Thoracic aorta (tissue), 2 donors: ENCODE results near the gene LIX1. TPM values are rescaled to one million over a fixed set of nuclear protein-coding genes. Genes with fewer than 3 reads are reported as not detected.

Experiments used
- ATAC-seq: fragments of 150-250 bp; one replicate; pipeline ENCODE4 v1.8.0; 2017; ENCODE audit warnings: low read depth; ENCODE audit not compliant: insufficient number of reproducible peaks, low FRiP score
- DNase-seq: peaks from one replicate; pipeline ENCODE4 v3.0.0-alpha.2; 2020; ENCODE audit warnings: low spot score
- H3K27ac ChIP-seq, 2 donors: fragments of 200-600 bp; sonication (generic); 1 replicate in 1 of 2; 2 replicates in 1 of 2; pipeline ENCODE4 v1.5.1; 2016; ENCODE audit warnings: mild to moderate bottlenecking in 2 of 2, moderate library complexity in 2 of 2
- H3K27me3 ChIP-seq: fragments of 200-600 bp; sonication (generic); replicated peaks from 2 replicates; pipeline ENCODE4 v1.6.0; 2016; ENCODE audit warnings: mild to moderate bottlenecking; ENCODE audit not compliant: insufficient read depth
- H3K36me3 ChIP-seq: fragments of 200-600 bp; sonication (generic); one replicate; pipeline ENCODE4 v1.5.1; 2016
- H3K4me1 ChIP-seq, 2 donors: fragments of 200-600 bp; sonication (generic); 1 replicate in 1 of 2; 2 replicates in 1 of 2; pipeline versions ENCODE4 v1.5.1 to v1.6.0; 2016; ENCODE audit warnings: low read depth in 2 of 2, mild to moderate bottlenecking in 1 of 2; ENCODE audit not compliant: control insufficient read depth in 1 of 2
- H3K4me3 ChIP-seq: fragments of 200-600 bp; sonication (generic); 2 replicates; pipeline ENCODE4 v1.5.1; 2016; ENCODE audit warnings: mild to moderate bottlenecking
- H3K9me3 ChIP-seq: fragments of 200-600 bp; sonication (generic); 2 replicates; pipeline ENCODE4 v1.5.1; 2016
- CTCF ChIP-seq: fragments of 200-600 bp; sonication (generic); IDR thresholded peaks from one replicate; pipeline ENCODE4 v1.5.1; 2019; ENCODE audit warnings: antibody characterized with exemption
- total RNA-seq, 2 donors: library from RNA; depleted of rRNA; stranded (reverse); fragments of >200 nt; gene quantifications; one replicate each; pipeline versions ENCODE4 v1.1.0 to v1.2.3, GENCODE V29; 2016

LIX1 gene
- total RNA-seq, 2 donors from 2014 or later: not detected

GRCh38 chr5:97167435-97167834 is 25.0 kb upstream of the LIX1 start:
- ATAC-seq (no peak), DNase-seq (no peak)
- no peaks in the 10 kb centered on the region for H3K4me1 ChIP-seq
- H3K27me3 ChIP-seq: no peaks in the 10 kb centered on the region
- no peak for TF ChIP-seq CTCF
- H3K4me3 ChIP-seq: no peak overlapping the region
- H3K9me3 ChIP-seq: no peaks in the 10 kb centered on the region
- H3K36me3 ChIP-seq: peaks cover 21% of the 10 kb centered on the region
- no peak overlapping the region for H3K27ac ChIP-seq

- ATAC-seq (no peak), DNase-seq (no peak)
- Histone ChIP-seq H3K27me3 (no peaks in the 10 kb centered on the region), H3K9me3 (no peaks in the 10 kb centered on the region), H3K4me3 (no peak overlapping the region), H3K4me1 (no peaks in the 10 kb centered on the region), H3K27ac (no peak overlapping the region), H3K36me3 (peaks cover 26% of the 10 kb centered on the region)
- TF ChIP-seq CTCF: no peak
Measured at GRCh38 chr5:97165726-97166125, 23.3 kb upstream of the LIX1 start.

- H3K27ac ChIP-seq: no peak overlapping the region
- no peaks in the 10 kb centered on the region for H3K9me3 ChIP-seq
- no peak for TF ChIP-seq CTCF
- ATAC-seq (no peak), DNase-seq (no peak)
- no peaks in the 10 kb centered on the region for H3K27me3 ChIP-seq
- no peaks in the 10 kb centered on the region for H3K4me1 ChIP-seq
- peaks cover 29% of the 10 kb centered on the region for H3K36me3 ChIP-seq
- no peak overlapping the region for H3K4me3 ChIP-seq
Measured at GRCh38 chr5:97164846-97165245, 22.4 kb upstream of the LIX1 start.

- no peak for TF ChIP-seq CTCF
- Histone ChIP-seq H3K9me3 (no peaks in the 10 kb centered on the region), H3K27ac (no peak overlapping the region), H3K4me3 (no peak overlapping the region), H3K36me3 (peaks cover 26% of the 10 kb centered on the region), H3K4me1 (no peaks in the 10 kb centered on the region), H3K27me3 (no peaks in the 10 kb centered on the region)
- no peak for ATAC-seq
- DNase-seq: no peak
Measured at GRCh38 chr5:97163790-97164285, 21.4 kb upstream of the LIX1 start.

GRCh38 chr5:97163360-97163764 is 21.0 kb upstream of the LIX1 start:
- H3K9me3 ChIP-seq: no peaks in the 10 kb centered on the region
- H3K4me1 ChIP-seq: no peaks in the 10 kb centered on the region
- no peak for ATAC-seq
- H3K27ac ChIP-seq: no peak overlapping the region
- no peak for DNase-seq
- H3K4me3 ChIP-seq: no peak overlapping the region
- peaks cover 25% of the 10 kb centered on the region for H3K36me3 ChIP-seq
- peak; percentile 58 for TF ChIP-seq CTCF
- no peaks in the 10 kb centered on the region for H3K27me3 ChIP-seq
